ENCODE measurements around the gene GRB7. TPM values are rescaled to one million over a fixed set of nuclear protein-coding genes. Genes with fewer than 3 reads are reported as not detected.

GRB7 gene
- total and polyA plus RNA-seq, 10 donors, result 0.04 to 1.9 (median 0.51) TPM; not detected in 1

DNA sequence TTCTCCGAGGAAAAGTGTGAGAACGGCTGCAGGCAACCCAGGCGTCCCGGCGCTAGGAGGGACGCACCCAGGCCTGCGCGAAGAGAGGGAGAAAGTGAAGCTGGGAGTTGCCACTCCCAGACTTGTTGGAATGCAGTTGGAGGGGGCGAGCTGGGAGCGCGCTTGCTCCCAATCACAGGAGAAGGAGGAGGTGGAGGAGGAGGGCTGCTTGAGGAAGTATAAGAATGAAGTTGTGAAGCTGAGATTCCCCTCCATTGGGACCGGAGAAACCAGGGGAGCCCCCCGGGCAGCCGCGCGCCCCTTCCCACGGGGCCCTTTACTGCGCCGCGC is 38.0 kb upstream of the GRB7 start, which contains the start of gene ERBB2:
Gene ERBB2 (plus strand): TSS at position 247 of the 330 bp plus-strand sequence. CDS start 175 bp downstream, outside the sequence.
- peak within 1 kb of the TSS in 6 of 8 donors; percentile 10 to 70 (median 51) for H3K27ac ChIP-seq
- no peak for DNase-seq
- intact Hi-C loops (cut with DNase I; ENCODE audit: low total_unique reads), result no loop called here

DNA sequence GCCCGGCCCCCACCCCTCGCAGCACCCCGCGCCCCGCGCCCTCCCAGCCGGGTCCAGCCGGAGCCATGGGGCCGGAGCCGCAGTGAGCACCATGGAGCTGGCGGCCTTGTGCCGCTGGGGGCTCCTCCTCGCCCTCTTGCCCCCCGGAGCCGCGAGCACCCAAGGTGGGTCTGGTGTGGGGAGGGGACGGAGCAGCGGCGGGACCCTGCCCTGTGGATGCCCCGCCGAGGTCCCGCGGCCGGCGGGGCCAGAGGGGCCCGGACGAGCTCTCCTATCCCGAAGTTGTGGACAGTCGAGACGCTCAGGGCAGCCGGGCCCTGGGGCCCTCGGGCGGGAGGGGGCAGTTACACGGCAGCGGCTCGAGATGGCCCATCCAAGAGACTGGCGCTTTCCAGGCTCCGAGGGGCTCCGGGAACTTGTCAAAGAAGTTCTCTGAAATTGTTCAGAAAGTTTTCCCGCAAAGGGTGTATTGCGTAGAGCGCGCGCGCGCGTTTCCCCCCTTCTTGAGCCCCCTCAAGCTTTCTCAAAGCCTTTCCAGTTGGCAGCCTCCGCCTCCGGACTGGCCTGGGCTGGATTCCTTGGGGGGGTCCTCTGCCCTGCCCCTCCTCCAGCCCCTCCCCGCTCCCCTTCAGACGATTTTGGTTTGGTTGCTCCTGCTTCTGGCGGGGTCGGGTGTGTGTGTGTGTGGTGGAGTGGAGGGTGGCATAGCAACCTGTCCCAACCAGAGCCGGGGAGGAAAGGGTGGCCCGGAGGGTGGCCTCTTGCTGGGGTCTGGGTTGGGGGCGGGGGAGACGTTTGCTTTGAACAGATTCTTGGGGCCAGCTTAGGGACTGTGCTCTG is 37.4 kb upstream of the GRB7 start:
- peaks cover 0 to 22% (median 5%) of the 10 kb centered on the region in 6 donors for H3K4me1 ChIP-seq

More for the DNA sequence above, 38.0 kb upstream of the GRB7 start, which contains the start of gene ERBB2:
- peaks cover 0 to 22% (median 5%) of the 10 kb centered on the region in 6 donors for H3K4me1 ChIP-seq
- WGBS, 5 donors, result 12 to 18% (median 16%) methylated on average over 12 to 20 of the region's 20 CpGs
- H3K9me3 ChIP-seq, result no peaks in the 10 kb centered on the region
- TF ChIP-seq POLR2A (IDR thresholded peaks at IDR 0.05) (no peak), POLR2AphosphoS5 (IDR thresholded peaks at IDR 0.05) (peak; percentile 37 to 62 (median 41))
- TF ChIP-seq, protein P1, sequence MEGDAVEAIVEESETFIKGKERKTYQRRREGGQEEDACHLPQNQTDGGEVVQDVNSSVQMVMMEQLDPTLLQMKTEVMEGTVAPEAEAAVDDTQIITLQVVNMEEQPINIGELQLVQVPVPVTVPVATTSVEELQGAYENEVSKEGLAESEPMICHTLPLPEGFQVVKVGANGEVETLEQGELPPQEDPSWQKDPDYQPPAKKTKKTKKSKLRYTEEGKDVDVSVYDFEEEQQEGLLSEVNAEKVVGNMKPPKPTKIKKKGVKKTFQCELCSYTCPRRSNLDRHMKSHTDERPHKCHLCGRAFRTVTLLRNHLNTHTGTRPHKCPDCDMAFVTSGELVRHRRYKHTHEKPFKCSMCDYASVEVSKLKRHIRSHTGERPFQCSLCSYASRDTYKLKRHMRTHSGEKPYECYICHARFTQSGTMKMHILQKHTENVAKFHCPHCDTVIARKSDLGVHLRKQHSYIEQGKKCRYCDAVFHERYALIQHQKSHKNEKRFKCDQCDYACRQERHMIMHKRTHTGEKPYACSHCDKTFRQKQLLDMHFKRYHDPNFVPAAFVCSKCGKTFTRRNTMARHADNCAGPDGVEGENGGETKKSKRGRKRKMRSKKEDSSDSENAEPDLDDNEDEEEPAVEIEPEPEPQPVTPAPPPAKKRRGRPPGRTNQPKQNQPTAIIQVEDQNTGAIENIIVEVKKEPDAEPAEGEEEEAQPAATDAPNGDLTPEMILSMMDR (IDR thresholded peaks at IDR 0.05 in 8 of 11, conservative IDR thresholded peaks at IDR 0.05 in 3 of 11), result no peak
- H3K27me3 ChIP-seq (replicated peaks in 1 of 7), result peaks cover 0 to 40% (median 24%) of the 10 kb centered on the region in 7 donors
- peaks cover 0 to 6% (median 0%) of the 10 kb centered on the region in 6 donors for H3K36me3 ChIP-seq
- H3K4me3 ChIP-seq, result peak within 1 kb of the TSS; percentile 31 to 66 (median 42)

DNA sequence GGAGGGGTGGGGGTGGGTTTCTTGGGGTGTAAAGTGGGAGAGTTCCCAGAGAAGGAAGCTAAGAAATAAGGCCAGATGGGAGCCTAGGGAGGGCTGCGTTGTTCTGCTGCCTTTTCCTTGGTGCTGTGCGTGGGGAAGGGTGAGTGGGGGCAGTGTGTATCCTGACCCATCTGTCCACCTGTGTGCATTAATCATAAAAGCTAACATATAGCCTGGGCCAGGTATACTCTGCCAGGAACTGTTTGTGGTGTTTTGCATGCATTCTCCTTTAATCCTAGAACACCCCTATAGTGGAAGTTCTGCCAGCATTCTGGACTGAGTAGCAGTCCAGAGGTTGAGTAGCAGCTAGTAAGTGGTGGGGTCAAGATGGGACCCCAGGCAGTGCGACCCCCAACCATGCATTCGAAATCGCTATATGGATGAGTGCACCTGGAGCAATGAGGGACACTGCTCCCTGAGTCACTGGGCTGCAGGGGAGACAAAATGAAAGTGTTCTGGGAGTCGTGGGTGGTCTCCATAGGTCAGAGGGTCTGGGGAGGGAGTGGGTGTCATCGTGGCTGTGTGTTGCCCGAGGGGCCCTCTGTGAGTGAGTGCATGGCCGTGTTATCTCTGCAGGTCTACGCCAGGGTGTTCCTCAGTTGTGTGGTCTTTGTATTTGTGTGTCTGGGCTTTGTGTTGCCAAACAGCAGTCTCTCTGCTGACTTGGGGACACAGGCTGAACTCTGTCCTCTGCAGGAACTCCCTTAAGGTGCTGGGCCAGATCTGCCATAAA is 36.5 kb upstream of the GRB7 start:
- H3K27ac ChIP-seq, result no peak overlapping the region
- TF ChIP-seq, protein P1 (IDR thresholded peaks at IDR 0.05 in 8 of 11, conservative IDR thresholded peaks at IDR 0.05 in 3 of 11), result no peak
- TF ChIP-seq POLR2AphosphoS5 (IDR thresholded peaks at IDR 0.05) (no peak), POLR2A (IDR thresholded peaks at IDR 0.05) (no peak)
- H3K4me1 ChIP-seq, result peaks cover 0 to 22% (median 5%) of the 10 kb centered on the region in 6 donors
- 52 to 67% (median 59%) methylated on average over 10 of the region's 10 CpGs for WGBS, 5 donors
- intact Hi-C loops (cut with DNase I; ENCODE audit: low total_unique reads), result no loop called here
- H3K4me3 ChIP-seq, result peak overlapping the region in 5 of 8 donors; percentile 34 to 66 (median 43)
- no peaks in the 10 kb centered on the region for H3K36me3 ChIP-seq
- no peaks in the 10 kb centered on the region for H3K9me3 ChIP-seq
- peaks cover 0 to 40% (median 24%) of the 10 kb centered on the region in 7 donors for H3K27me3 ChIP-seq (replicated peaks in 1 of 7)
- no peak for DNase-seq

More for the DNA sequence above, 37.4 kb upstream of the GRB7 start:
- Histone ChIP-seq H3K4me3 (peak overlapping the region; percentile 31 to 66 (median 42)), H3K27me3 (replicated peaks in 1 of 7) (peaks cover 0 to 40% (median 24%) of the 10 kb centered on the region in 7 donors), H3K27ac (peak overlapping the region in 6 of 8 donors; percentile 10 to 70 (median 51)), H3K9me3 (no peaks in the 10 kb centered on the region), H3K36me3 (no peaks in the 10 kb centered on the region)
- DNase-seq, result no peak
- WGBS, 5 donors, result 3 to 14% (median 4%) methylated on average over 19 to 57 of the region's 57 CpGs
- TF ChIP-seq, protein P1 (IDR thresholded peaks at IDR 0.05 in 8 of 11, conservative IDR thresholded peaks at IDR 0.05 in 3 of 11), result no peak
- TF ChIP-seq POLR2A (IDR thresholded peaks at IDR 0.05) (no peak), POLR2AphosphoS5 (IDR thresholded peaks at IDR 0.05) (no peak)
- intact Hi-C loops (cut with DNase I; ENCODE audit: low total_unique reads), result no loop called here

Data from spleen (tissue), 11 donors.